ENCODE measurements around the gene ACAN. TPM values are rescaled to one million over a fixed set of nuclear protein-coding genes. Genes with fewer than 3 reads are reported as not detected.

Gene ACAN
- total RNA-seq, 2 donors from 2014 or later, result 0.16 TPM; not detected in 1

DNA sequence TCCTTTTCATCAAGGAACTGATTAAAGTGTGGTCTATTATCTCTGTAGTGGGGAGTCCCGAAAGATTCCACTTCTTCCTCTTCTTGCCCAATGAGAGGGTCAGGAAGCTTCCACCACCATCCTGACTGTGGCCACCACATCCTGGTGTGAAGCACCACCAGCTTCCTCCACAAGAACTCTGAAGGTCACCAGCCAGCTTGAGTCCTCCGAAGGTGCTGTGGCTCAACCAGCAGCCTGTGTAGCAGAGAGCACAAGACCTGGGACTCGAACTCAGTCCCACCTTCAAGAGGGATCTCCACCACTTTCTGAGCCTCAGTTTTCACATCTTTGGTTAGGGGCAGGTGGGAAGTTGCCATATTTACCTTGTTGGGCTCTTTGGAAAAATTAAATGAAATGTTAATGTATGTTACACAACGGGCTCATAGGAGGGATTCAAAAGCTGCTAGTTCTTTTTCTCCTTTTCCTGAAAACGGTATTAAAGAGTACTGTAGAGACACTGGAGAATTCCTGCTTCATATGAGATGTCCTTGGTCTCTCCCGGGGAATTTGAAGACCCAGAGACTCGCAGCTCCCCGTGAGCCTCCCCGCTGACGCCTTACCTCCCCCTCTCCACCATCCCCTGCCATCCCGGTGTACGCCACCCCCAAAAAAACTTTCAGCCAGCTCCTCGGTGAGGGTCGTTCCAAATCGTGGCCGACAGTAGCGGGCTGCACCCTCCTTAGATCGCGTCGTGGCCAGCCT is 816 bp upstream of the ACAN start:
- peaks cover 0 to 9% of the 10 kb centered on the region in 2 donors for H3K4me1 ChIP-seq
- H3K27me3 ChIP-seq, result peaks cover 0 to 12% of the 10 kb centered on the region in 2 donors
- no peak overlapping the region for H3K27ac ChIP-seq
- no peaks in the 10 kb centered on the region for H3K36me3 ChIP-seq
- no peak for DNase-seq (ENCODE audit: low spot score)
- TF ChIP-seq, protein P1, sequence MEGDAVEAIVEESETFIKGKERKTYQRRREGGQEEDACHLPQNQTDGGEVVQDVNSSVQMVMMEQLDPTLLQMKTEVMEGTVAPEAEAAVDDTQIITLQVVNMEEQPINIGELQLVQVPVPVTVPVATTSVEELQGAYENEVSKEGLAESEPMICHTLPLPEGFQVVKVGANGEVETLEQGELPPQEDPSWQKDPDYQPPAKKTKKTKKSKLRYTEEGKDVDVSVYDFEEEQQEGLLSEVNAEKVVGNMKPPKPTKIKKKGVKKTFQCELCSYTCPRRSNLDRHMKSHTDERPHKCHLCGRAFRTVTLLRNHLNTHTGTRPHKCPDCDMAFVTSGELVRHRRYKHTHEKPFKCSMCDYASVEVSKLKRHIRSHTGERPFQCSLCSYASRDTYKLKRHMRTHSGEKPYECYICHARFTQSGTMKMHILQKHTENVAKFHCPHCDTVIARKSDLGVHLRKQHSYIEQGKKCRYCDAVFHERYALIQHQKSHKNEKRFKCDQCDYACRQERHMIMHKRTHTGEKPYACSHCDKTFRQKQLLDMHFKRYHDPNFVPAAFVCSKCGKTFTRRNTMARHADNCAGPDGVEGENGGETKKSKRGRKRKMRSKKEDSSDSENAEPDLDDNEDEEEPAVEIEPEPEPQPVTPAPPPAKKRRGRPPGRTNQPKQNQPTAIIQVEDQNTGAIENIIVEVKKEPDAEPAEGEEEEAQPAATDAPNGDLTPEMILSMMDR (IDR thresholded peaks at IDR 0.05), result no peak
- peak overlapping the region in 1 of 2 donors; percentile 34 for H3K4me3 ChIP-seq
- H3K9me3 ChIP-seq, result no peaks in the 10 kb centered on the region

DNA sequence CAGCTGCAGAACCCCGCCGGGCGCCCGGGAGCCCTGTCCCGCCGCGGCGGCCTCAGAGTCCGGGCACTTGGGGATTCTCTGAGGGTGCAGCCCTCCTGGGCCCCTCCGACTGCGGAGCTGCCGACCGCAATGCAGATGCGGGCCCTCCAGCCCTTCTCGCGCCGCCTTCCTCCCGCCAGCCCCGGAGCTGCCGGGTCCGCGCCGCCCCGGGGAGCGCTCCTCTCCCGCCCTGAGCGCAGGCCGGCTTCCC is 320 bp upstream of the ACAN start:
- Histone ChIP-seq H3K4me1 (peaks cover 0 to 9% of the 10 kb centered on the region in 2 donors), H3K27me3 (peaks cover 0 to 12% of the 10 kb centered on the region in 2 donors), H3K27ac (no peak overlapping the region)

DNA sequence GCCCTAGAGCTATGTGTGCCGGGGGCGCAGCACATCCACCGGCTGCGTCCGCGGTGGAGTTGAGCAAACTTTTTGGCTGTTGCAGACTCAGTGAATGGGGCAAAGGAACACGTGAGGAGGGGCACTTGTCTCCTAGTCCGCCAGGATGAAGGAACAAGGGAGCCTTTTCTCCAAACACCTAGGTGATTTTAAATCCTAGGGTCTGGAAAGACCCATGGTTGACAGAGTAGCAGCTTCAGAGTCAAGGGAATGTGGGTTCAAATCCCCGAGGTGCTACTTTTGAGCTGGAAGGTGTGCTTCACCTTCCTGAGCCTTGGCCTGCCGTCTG is 648 bp downstream of the ACAN start:
- no peaks in the 10 kb centered on the region for H3K36me3 ChIP-seq
- H3K27ac ChIP-seq, result no peak overlapping the region
- no peaks in the 10 kb centered on the region for H3K9me3 ChIP-seq
- peaks cover 0 to 12% of the 10 kb centered on the region in 2 donors for H3K27me3 ChIP-seq
- peaks cover 0 to 9% of the 10 kb centered on the region in 2 donors for H3K4me1 ChIP-seq
- TF ChIP-seq, protein P1 (IDR thresholded peaks at IDR 0.05), result no peak
- no peak for DNase-seq (ENCODE audit: low spot score)
- H3K4me3 ChIP-seq, result peak overlapping the region in 1 of 2 donors; percentile 34

More for the DNA sequence above, 320 bp upstream of the ACAN start:
- H3K36me3 ChIP-seq, result no peaks in the 10 kb centered on the region
- H3K9me3 ChIP-seq, result no peaks in the 10 kb centered on the region
- peak overlapping the region in 1 of 2 donors; percentile 34 for H3K4me3 ChIP-seq
- DNase-seq (ENCODE audit: low spot score), result no peak
- TF ChIP-seq, protein P1 (IDR thresholded peaks at IDR 0.05), result no peak

DNA sequence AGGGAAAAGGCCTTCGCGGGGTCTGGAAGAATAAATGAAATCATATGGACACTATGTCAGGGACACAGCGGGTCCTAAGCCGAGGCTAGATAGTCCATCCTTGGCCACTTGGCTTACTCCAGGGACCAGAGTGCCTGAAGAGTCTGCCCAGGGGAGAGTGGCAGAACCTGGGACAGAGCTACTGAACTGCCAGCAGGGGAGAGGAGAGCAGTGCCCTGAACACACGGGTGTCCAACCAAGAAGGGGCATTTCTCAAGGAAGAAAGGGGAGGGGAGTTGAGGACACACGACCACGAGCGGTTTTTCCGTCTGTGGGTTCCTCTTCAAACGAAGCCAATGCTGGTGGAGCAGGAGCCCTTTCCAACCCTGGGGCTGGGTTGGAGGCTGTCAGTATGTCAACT is 1.0 kb downstream of the ACAN start:
- Histone ChIP-seq H3K27ac (no peak overlapping the region), H3K9me3 (no peaks in the 10 kb centered on the region), H3K4me3 (no peak overlapping the region), H3K36me3 (no peaks in the 10 kb centered on the region), H3K4me1 (peaks cover 0 to 9% of the 10 kb centered on the region in 2 donors), H3K27me3 (peaks cover 0 to 12% of the 10 kb centered on the region in 2 donors)
- TF ChIP-seq, protein P1 (IDR thresholded peaks at IDR 0.05), result no peak
- no peak for DNase-seq (ENCODE audit: low spot score)

DNA sequence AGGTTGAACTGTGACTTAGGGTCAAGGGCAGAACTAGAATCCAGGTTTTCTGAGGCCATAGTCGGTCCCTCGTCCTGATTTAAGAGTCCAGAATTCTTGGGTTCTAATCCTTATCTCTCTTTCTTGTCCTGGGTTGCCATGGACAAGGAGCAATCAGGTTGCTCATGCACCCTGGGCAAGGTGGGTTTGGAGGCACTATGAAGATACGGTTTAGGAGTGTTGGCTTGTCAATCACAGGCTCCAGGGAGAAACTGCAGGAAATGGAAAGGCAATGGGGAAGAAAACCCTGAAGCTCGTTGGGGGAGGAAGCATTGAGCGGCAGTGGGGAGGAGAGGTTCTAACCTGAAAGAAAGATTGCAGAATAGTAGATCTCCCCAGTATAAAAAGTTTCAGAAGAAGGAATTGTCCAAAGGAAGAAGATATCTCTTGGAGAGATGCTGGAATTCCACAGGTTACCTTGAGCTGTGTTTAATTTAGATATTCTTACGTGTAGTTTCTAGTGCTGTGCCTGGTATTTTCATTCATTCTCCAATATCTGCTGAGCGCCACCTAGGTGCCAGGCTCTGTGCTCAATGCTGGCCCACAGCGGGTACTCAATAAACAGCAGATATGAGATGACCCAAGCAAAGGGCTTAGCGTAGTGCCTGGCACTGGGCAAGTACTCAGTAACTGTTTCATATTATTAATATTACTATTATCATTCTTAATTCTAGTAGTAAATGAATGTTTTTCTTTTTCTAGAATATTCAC is 2.0 kb downstream of the ACAN start:
- Histone ChIP-seq H3K27ac (no peak overlapping the region), H3K27me3 (peaks cover 0 to 12% of the 10 kb centered on the region in 2 donors), H3K9me3 (no peaks in the 10 kb centered on the region), H3K4me3 (no peak overlapping the region), H3K36me3 (no peaks in the 10 kb centered on the region), H3K4me1 (peaks cover 0 to 9% of the 10 kb centered on the region in 2 donors)
- DNase-seq (ENCODE audit: low spot score), result no peak
- TF ChIP-seq, protein P1 (IDR thresholded peaks at IDR 0.05), result no peak

Data from right atrium auricular region (tissue), 2 donors.